Ishikawa (cell line): ENCODE data around the gene KLRG1.

Experiments used
- CEBPB ChIP-seq: IDR thresholded peaks from 2 replicates; pipeline ENCODE4 v1.6.1; 2012
- CREB1 ChIP-seq: IDR thresholded peaks from 2 replicates; pipeline ENCODE4 v1.6.1; 2012; ENCODE audit warnings: low read depth
- EGR1 ChIP-seq: IDR thresholded peaks from 2 replicates; pipeline ENCODE4 v1.6.1; 2012
- EP300 ChIP-seq: IDR thresholded peaks from 2 replicates; pipeline ENCODE4 v1.6.1; 2012; ENCODE audit warnings: borderline replicate concordance
- FOXM1 ChIP-seq: IDR thresholded peaks from 2 replicates; pipeline ENCODE4 v1.6.1; 2012; ENCODE audit warnings: low read depth, borderline replicate concordance
- MAX ChIP-seq: IDR thresholded peaks from 2 replicates; pipeline ENCODE4 v1.6.1; 2012
- NFIC ChIP-seq: IDR thresholded peaks from 2 replicates; pipeline ENCODE4 v1.6.1; 2012
- RAD21 ChIP-seq: IDR thresholded peaks from 2 replicates; pipeline ENCODE4 v1.6.1; 2012; ENCODE audit warnings: low read depth
- REST ChIP-seq: IDR thresholded peaks from 2 replicates; pipeline ENCODE4 v1.6.1; 2012; ENCODE audit warnings: low read depth, mild to moderate bottlenecking
- TAF1 ChIP-seq: IDR thresholded peaks from 2 replicates; pipeline ENCODE4 v1.6.1; 2012; ENCODE audit warnings: low read depth, mild to moderate bottlenecking
- TCF12 ChIP-seq: IDR thresholded peaks from 2 replicates; pipeline ENCODE4 v1.6.1; 2012; ENCODE audit warnings: low read depth
- YY1 ChIP-seq: IDR thresholded peaks from 2 replicates; pipeline ENCODE4 v1.6.1; 2012; ENCODE audit warnings: low read depth
- ZBTB7A ChIP-seq: IDR thresholded peaks from 2 replicates; pipeline ENCODE4 v1.6.1; 2012; ENCODE audit warnings: low read depth
- TF ChIP-seq, protein P1 (sequence below): IDR thresholded peaks from 2 replicates; pipeline ENCODE4 v1.6.1; 2012

Gene KLRG1

GRCh38 chr12:9052610-9053009 is 63.3 kb downstream of the KLRG1 start:
- TF ChIP-seq REST: no peak
- no peak for TF ChIP-seq YY1
- no peak for TF ChIP-seq NFIC
- TF ChIP-seq RAD21: no peak
- TF ChIP-seq, protein P1, sequence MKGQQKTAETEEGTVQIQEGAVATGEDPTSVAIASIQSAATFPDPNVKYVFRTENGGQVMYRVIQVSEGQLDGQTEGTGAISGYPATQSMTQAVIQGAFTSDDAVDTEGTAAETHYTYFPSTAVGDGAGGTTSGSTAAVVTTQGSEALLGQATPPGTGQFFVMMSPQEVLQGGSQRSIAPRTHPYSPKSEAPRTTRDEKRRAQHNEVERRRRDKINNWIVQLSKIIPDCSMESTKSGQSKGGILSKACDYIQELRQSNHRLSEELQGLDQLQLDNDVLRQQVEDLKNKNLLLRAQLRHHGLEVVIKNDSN: no peak
- no peak for TF ChIP-seq TCF12
- no peak for TF ChIP-seq CREB1
- no peak for TF ChIP-seq ZBTB7A
- no peak for TF ChIP-seq MAX
- TF ChIP-seq TAF1: no peak
- TF ChIP-seq CEBPB: no peak
- TF ChIP-seq EGR1: no peak
- no peak for TF ChIP-seq EP300
- TF ChIP-seq FOXM1: no peak
